ENCODE data around the gene TMEM151A. TPM values are rescaled to one million over a fixed set of nuclear protein-coding genes. Genes with fewer than 3 reads are reported as not detected.

Gene TMEM151A
- total and polyA plus RNA-seq, 2 experiments from 2014 or later, result 1.0 to 4.4 TPM

GRCh38 chr11:66339162-66339675, 47.5 kb downstream of the TMEM151A start (continued):
- TF ChIP-seq CTCF (conservative IDR thresholded peaks at IDR 0.05; ENCODE audit: low read depth in 2 of 2), result no peak
- TF ChIP-seq REST (IDR thresholded peaks at IDR 0.05; ENCODE audit: unreplicated experiment), result no peak
- no peak for TF ChIP-seq ZNF331 (CRISPR knock-in tag; IDR thresholded peaks at IDR 0.05; ENCODE audit: low read depth)
- TF ChIP-seq CREB1 (CRISPR knock-in tag; IDR thresholded peaks at IDR 0.05; ENCODE audit: low read depth), result no peak
- TF ChIP-seq ZNF114 (CRISPR knock-in tag; IDR thresholded peaks at IDR 0.05), result no peak
- TF ChIP-seq NANOG (IDR thresholded peaks at IDR 0.05; ENCODE audit: borderline replicate concordance), result no peak

- DNase-seq (ENCODE audit: low spot score), result no peak
- H3K4me3 ChIP-seq, result no peak overlapping the region
- H3F3A ChIP-seq (replicated peaks; ENCODE audit: low read depth), result peaks cover 12% of the 10 kb centered on the region; the same call in 1 of the 2 replicates
- Mint-ChIP-seq H3K27me3 (ENCODE audit: insufficient read depth, low read depth, poor library complexity) (peaks cover 14% of the 10 kb centered on the region), H3K36me3 (ENCODE audit: low read depth) (peaks cover 25% of the 10 kb centered on the region), H3K27ac (no peak overlapping the region), H3K9me3 (no peaks in the 10 kb centered on the region; the same call in 2 of the 3 replicates), H3K4me1 (peaks cover 31% of the 10 kb centered on the region), H3K4me3 (no peak overlapping the region; the same call in 2 of the 3 replicates)
- peaks cover 23% of the 10 kb centered on the region for H3K4me1 ChIP-seq (ENCODE audit: insufficient read depth)
- H3K9me2 ChIP-seq (ENCODE audit: insufficient read depth), result no peaks in the 10 kb centered on the region
- no peaks in the 10 kb centered on the region for H3K27me3 ChIP-seq (ENCODE audit: insufficient read depth)
- no peak overlapping the region for H3K4me2 ChIP-seq
- no peaks in the 10 kb centered on the region; the same call in 1 of the 2 replicates for H3K36me3 ChIP-seq (ENCODE audit: insufficient read depth)
- peaks cover 14% of the 10 kb centered on the region for H3K79me2 ChIP-seq (replicated peaks; ENCODE audit: insufficient read depth)
- no peak overlapping the region for H3K27ac ChIP-seq (ENCODE audit: low read depth)
- H4K20me1 ChIP-seq (replicated peaks; ENCODE audit: insufficient read depth), result no peaks in the 10 kb centered on the region; the same call in 1 of the 2 replicates
- no peak for ATAC-seq
- no peak overlapping the region for H2AFZ ChIP-seq
- TF ChIP-seq EZH2phosphoT487 (IDR thresholded peaks at IDR 0.05; ENCODE audit: unreplicated experiment), result no peak
- TF ChIP-seq EZH2 (IDR thresholded peaks at IDR 0.05; ENCODE audit: low read depth, unreplicated experiment), result no peak
- no peak for TF ChIP-seq JUNB (IDR thresholded peaks at IDR 0.05; ENCODE audit: unreplicated experiment)
- no peak for TF ChIP-seq NANOG (IDR thresholded peaks at IDR 0.05; ENCODE audit: borderline replicate concordance)
- no peak for TF ChIP-seq REST (IDR thresholded peaks at IDR 0.05; ENCODE audit: unreplicated experiment)
- TF ChIP-seq STAT1 (IDR thresholded peaks at IDR 0.05; ENCODE audit: unreplicated experiment), result no peak
- no peak for TF ChIP-seq ZNF331 (CRISPR knock-in tag; IDR thresholded peaks at IDR 0.05; ENCODE audit: low read depth)
- no peak for TF ChIP-seq ZNF114 (CRISPR knock-in tag; IDR thresholded peaks at IDR 0.05)
Observed at GRCh38 chr11:66339686-66340483, 48.2 kb downstream of the TMEM151A start.
